Liver (tissue), 9 donors: ENCODE measurements around the gene CEACAM19. TPM values are rescaled to one million over a fixed set of nuclear protein-coding genes. Genes with fewer than 3 reads are reported as not detected.
"Not testable (repeated sequence)": the region's sequence is repeated elsewhere in the genome, so short reads cannot be mapped to it uniquely, and the experiment has no call there.

Source experiments
- DNase-seq: peaks from one replicate; pipeline ENCODE4 v3.0.0-alpha.2; 2017; ENCODE audit warnings: low spot score
- H3K27ac ChIP-seq, 2 donors: one replicate each; pipeline ENCODE4 v1.7.0; 2013; ENCODE audit warnings: inconsistent platforms in 2 of 2, low read length in 2 of 2, control low read depth in 1 of 2, low read depth in 1 of 2, mild to moderate bottlenecking in 1 of 2
- H3K27me3 ChIP-seq, 4 donors: one replicate each; pipeline versions ENCODE4 v1.6.1 to v1.7.0; 2013; ENCODE audit warnings: low read length in 3 of 4, inconsistent platforms in 1 of 4, mild to moderate bottlenecking in 1 of 4, moderate library complexity in 1 of 4; ENCODE audit not compliant: control insufficient read depth in 4 of 4, insufficient read depth in 4 of 4
- H3K36me3 ChIP-seq, 4 donors: one replicate each; pipeline versions ENCODE4 v1.6.1 to v1.7.0; 2013; ENCODE audit warnings: low read length in 3 of 4, mild to moderate bottlenecking in 3 of 4, low read depth in 1 of 4, moderate library complexity in 1 of 4; ENCODE audit not compliant: control insufficient read depth in 4 of 4, insufficient read depth in 3 of 4
- H3K4me1 ChIP-seq, 4 donors: one replicate each; pipeline versions ENCODE4 v1.6.1 to v1.7.0; 2013; ENCODE audit warnings: low read length in 3 of 4, mild to moderate bottlenecking in 3 of 4, moderate library complexity in 1 of 4; ENCODE audit not compliant: control insufficient read depth in 4 of 4, insufficient read depth in 4 of 4
- H3K4me3 ChIP-seq, 3 donors: one replicate each; pipeline versions ENCODE4 v1.6.1 to v1.7.0; 2013; ENCODE audit warnings: low read length in 3 of 3, control low read depth in 1 of 3, low read depth in 1 of 3, mild to moderate bottlenecking in 1 of 3
- H3K9ac ChIP-seq, 2 donors: one replicate each; pipeline ENCODE4 v1.7.0; 2013; ENCODE audit warnings: low read length in 2 of 2, mild to moderate bottlenecking in 2 of 2, moderate library complexity in 2 of 2, control low read depth in 1 of 2, low read depth in 1 of 2
- H3K9me3 ChIP-seq, 4 donors: one replicate each; pipeline versions ENCODE4 v1.6.1 to v1.7.0; 2013; ENCODE audit warnings: low read length in 3 of 4; ENCODE audit not compliant: control insufficient read depth in 4 of 4
- EGR1 ChIP-seq, 2 donors: IDR thresholded peaks; 2 replicates each; pipeline ENCODE4 v1.6.1; 2016 to 2018; ENCODE audit warnings: antibody characterized with exemption in 2 of 2, low read depth in 2 of 2
- FOXA2 ChIP-seq: IDR thresholded peaks from 2 replicates; pipeline ENCODE4 v1.6.1; 2016; ENCODE audit warnings: antibody characterized with exemption
- HNF4G ChIP-seq: IDR thresholded peaks from 2 replicates; pipeline ENCODE4 v1.6.1; 2016; ENCODE audit warnings: antibody characterized with exemption
- JUND ChIP-seq, 2 donors: IDR thresholded peaks; 2 replicates each; pipeline ENCODE4 v1.6.1; 2016; ENCODE audit warnings: antibody characterized with exemption in 2 of 2
- RAD21 ChIP-seq, 2 donors: IDR thresholded peaks; 2 replicates each; pipeline ENCODE4 v1.6.1; 2016; ENCODE audit warnings: antibody characterized with exemption in 2 of 2, mild to moderate bottlenecking in 2 of 2
- TAF1 ChIP-seq: conservative IDR thresholded peaks from 2 replicates; pipeline ENCODE4 v1.6.1; 2016; ENCODE audit warnings: antibody characterized with exemption, mild to moderate bottlenecking
- YY1 ChIP-seq: IDR thresholded peaks from 2 replicates; pipeline ENCODE4 v1.6.1; 2016; ENCODE audit warnings: antibody characterized with exemption, mild to moderate bottlenecking
- ZBTB33 ChIP-seq: IDR thresholded peaks from 2 replicates; pipeline ENCODE4 v1.6.1; 2016; ENCODE audit warnings: antibody characterized with exemption
- WGBS: extraction: QIAGEN DNeasy Blood & Tissue Kit; methylation state at CpG from one replicate; pipeline ENCODE4 v1.1.7; 2013; 5-methylcytosine and 5-hydroxymethylcytosine counted together
- polyA plus RNA-seq, 2 donors: library from polyadenylated mRNA; stranded (reverse) in 1 of 2; unstranded in 1 of 2; fragments of 200-250 nt in 1 of 2; fragments of >200 nt in 1 of 2; fragmentation: Nextera tagmentation in 1 of 2; extraction: Ambion mirVana in 1 of 2; gene quantifications; one replicate each; pipeline versions ENCODE4 v1.2.1 to v1.2.3, GENCODE V29; 2013 to 2015
- total RNA-seq, 2 donors: library from RNA; depleted of rRNA; stranded (reverse); fragments of >200 nt; gene quantifications; one replicate each; pipeline ENCODE4 v1.2.3, GENCODE V29; 2014
- donor health status: healthy.
- donor health status: healthy.
- donor health status: healthy.
- donor health status: healthy.
- donor health status: healthy.

The CEACAM19 gene
- total and polyA plus RNA-seq, 4 donors: 0.75 to 2.6 (median 1.3) TPM

- no peak for DNase-seq
- WGBS: 82% methylated on average over 9 of the region's 9 CpGs
- peaks cover 0 to 2% (median 0%) of the 10 kb centered on the region in 4 donors for H3K4me1 ChIP-seq
- H3K9ac ChIP-seq: no peak overlapping the region
- no peaks in the 10 kb centered on the region for H3K9me3 ChIP-seq
- no peak overlapping the region for H3K4me3 ChIP-seq
- H3K27me3 ChIP-seq: no peaks in the 10 kb centered on the region
- H3K27ac ChIP-seq: no peak overlapping the region
- no peak for TF ChIP-seq ZBTB33
- TF ChIP-seq RAD21 (IDR thresholded peaks at IDR 0.05): no peak
- no peak for TF ChIP-seq TAF1
- TF ChIP-seq HNF4G: no peak
- TF ChIP-seq FOXA2: no peak
- no peak for TF ChIP-seq JUND (IDR thresholded peaks at IDR 0.05)
- peaks cover 0 to 3% (median 2%) of the 10 kb centered on the region in 4 donors for H3K36me3 ChIP-seq
Measured at GRCh38 chr19:44683434-44684210, 12.3 kb downstream of the CEACAM19 start.

- not testable (repeated sequence) for H3K27me3 ChIP-seq, H3K4me1 ChIP-seq, H3K36me3 ChIP-seq, H3K9me3 ChIP-seq, DNase-seq, H3K9ac ChIP-seq, H3K4me3 ChIP-seq
- H3K27ac ChIP-seq: peak overlapping the region in 1 of 2 donors; percentile 11
- WGBS: 92% methylated on average over 3 of the region's 3 CpGs
Measured at GRCh38 chr19:44684396-44684795, 13.1 kb downstream of the CEACAM19 start.

- TF ChIP-seq JUND (IDR thresholded peaks at IDR 0.05) (peak in 1 of 2 donors; percentile 45), EGR1 (IDR thresholded peaks at IDR 0.05; ENCODE audit: low read depth in 2 of 2) (no peak), ZBTB33 (no peak), YY1 (no peak)
- no peak overlapping the region for H3K4me3 ChIP-seq
- H3K27me3 ChIP-seq: no peaks in the 10 kb centered on the region
- peak overlapping the region; percentile 25 to 56 for H3K27ac ChIP-seq
- H3K36me3 ChIP-seq: peaks cover 0 to 3% (median 2%) of the 10 kb centered on the region in 4 donors
- no peak overlapping the region for H3K9ac ChIP-seq
- H3K9me3 ChIP-seq: no peaks in the 10 kb centered on the region
- no peak for DNase-seq
- H3K4me1 ChIP-seq: peaks cover 2 to 12% (median 7%) of the 10 kb centered on the region in 4 donors
- 64% methylated on average over 25 of the region's 25 CpGs for WGBS
Measured at GRCh38 chr19:44684892-44685863, 13.9 kb downstream of the CEACAM19 start.
